G401.6 (cell line): ENCODE data around the gene SIRPD.
"Not testable (repeated sequence)": the region's sequence is repeated elsewhere in the genome, so short reads cannot be mapped to it uniquely, and the experiment has no call there.

Experiments used
- FAIRE-seq: peaks from 2 replicates; lab custom pipeline; 2012; peaks lifted over from hg19 to GRCh38; lab: Jason Lieb, UNC

The SIRPD gene

GRCh38 chr20:1557605-1558004 is at the start of gene SIRPD:
SIRPD (minus strand) TSS chr20:1557705; CDS start chr20:1557653, 52 bp downstream.
- FAIRE-seq: no peak

DNA sequence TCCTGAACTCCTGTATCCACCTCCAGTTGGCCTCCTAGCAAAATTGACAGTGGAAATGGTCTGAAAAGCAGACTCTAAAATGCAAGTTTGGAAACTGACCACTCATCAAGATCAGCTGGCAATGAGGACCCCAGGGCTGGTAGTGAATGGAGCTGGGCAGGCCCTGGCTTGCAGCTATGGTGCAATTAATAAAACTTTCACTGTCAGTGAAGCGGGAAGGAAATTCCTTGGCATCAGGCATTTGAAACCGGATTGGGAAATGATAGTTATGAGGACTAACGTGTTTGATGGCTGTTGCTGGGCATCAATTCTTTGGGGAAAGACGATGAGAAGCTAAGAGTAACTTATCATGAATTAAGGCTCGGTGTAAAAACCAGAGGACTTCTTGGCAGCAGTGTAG is 43.2 kb upstream of the SIRPD start:
- no peak for FAIRE-seq

DNA sequence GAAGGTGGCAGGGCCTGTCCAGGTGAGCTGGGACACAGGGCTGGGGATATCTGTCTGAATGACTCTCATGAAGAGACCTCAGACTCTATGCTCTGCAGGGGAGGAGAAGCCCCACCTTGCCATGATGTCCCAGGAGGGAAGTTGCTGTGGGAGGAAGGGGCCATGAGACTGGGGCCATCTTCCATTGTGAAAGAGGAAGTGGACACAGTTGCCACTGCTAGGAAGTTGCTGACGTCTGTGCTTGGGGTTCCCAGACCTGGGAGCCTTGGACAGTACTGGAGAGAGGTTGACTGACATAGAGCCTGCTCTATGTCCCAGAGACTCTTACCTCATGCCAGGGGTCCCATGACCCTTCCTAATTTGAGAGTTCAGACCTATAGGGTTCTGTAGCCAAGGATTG is 37.8 kb upstream of the SIRPD start:
- FAIRE-seq: no peak

DNA sequence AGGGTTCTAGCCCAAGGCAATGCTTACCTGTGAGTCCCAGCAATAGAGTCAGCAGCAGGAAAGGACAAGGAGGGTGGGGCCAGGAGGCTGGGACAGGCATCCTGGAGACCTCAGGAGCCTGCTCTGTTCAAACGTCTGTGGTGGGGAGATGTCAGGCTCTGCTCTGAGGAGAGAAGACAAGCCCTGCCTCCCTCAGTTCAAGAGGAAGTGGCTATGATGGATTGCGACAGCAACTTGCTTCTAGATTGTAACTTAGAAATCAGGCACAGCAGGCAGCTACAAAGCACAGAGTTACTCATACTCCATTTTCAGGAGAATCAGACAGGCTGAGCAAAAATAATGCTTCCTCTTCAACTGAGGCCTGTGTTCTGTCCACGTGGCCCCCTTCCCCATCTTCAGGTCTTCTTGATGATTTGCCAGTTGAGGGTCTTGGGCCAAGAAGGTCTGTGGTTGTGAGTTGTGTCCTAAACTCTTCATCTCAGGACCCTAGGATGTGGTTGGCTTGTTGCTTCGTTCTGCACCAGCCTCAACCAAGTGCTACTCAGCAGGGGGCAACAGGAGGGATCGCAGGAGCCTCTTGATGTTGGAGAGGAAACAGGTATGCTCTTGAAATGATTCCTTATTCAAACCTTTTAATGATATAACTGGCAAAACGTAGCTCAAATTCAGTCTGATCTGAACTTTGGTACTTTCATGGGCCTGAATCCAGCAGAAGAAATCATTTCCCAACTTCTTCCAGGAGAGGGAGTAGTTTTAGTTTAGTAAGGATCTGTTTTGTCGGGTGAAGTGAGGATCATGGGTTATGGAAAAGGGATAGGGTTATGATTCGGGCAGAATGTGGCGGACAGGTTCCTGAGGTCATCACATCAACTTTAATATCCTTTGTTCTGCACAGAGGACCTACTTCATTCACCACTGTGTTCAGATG is 31.3 kb upstream of the SIRPD start:
- no peak for FAIRE-seq

- FAIRE-seq: no peak
Observed at GRCh38 chr20:1587781-1588532, 30.5 kb upstream of the SIRPD start.

GRCh38 chr20:1579488-1579887 is 22.0 kb upstream of the SIRPD start:
- FAIRE-seq: no peak

DNA sequence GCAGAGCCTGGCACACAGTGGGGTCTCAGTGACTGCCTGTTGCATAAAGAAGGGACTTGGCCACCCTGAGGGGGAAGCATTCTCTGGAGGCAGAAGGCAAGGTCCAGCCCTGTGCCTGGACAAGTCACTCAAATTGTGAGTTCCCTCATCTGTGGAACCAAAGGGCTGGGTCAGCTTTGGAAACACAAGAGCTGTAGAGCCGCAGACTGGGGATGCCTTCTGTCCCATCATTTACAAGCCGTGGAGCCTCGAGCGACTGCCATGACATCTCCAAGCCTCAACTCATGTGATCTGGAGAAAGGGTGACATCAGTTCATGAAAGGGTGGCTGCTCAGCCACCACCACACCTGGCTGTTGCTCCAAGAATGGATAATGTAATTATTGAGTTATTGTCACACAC is 20.4 kb upstream of the SIRPD start:
- FAIRE-seq: no peak

GRCh38 chr20:1577313-1577712 is 19.8 kb upstream of the SIRPD start:
- not testable (repeated sequence) for FAIRE-seq

GRCh38 chr20:1576641-1577040 is 19.1 kb upstream of the SIRPD start:
- FAIRE-seq: no peak

DNA sequence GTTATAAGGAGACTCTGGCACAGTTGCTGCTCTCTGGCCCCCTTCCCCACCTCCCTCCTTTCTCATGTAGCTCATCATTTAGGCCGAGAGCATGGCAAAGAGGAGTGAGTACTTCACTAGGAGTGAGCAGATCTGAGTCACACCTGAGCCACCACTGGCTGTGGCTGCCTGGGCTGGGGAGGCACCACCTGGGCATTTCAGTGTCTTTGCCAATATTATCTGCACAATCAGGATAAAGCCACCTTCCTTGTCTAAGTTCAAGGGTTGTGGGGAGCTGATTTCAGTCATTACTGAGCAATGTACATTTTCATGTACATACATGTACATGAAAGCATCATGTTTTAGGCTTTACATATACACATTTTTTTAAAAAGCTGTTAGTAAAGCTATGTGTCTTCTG is 18.5 kb upstream of the SIRPD start:
- FAIRE-seq: not testable (repeated sequence)

DNA sequence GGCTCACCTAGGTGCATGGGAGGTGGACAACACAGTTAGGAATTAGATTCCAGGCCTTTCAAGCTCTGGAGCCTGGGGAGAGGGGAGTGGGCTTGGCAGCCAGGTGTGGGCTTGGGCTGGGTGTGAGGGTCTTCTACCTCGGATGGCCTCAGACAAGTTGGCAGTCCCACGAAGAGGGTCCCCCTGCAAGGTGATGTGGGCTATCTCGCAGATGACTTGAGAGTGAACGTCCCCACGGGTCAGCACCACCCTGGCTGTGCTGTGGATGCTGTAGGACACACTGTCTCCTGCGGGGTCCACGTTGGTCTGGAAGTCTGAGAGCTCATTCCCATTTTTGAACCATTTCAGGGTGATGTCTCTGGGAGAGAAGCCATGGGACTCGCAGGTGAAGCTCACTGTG is 14.1 kb upstream of the SIRPD start:
- not testable (repeated sequence) for FAIRE-seq

DNA sequence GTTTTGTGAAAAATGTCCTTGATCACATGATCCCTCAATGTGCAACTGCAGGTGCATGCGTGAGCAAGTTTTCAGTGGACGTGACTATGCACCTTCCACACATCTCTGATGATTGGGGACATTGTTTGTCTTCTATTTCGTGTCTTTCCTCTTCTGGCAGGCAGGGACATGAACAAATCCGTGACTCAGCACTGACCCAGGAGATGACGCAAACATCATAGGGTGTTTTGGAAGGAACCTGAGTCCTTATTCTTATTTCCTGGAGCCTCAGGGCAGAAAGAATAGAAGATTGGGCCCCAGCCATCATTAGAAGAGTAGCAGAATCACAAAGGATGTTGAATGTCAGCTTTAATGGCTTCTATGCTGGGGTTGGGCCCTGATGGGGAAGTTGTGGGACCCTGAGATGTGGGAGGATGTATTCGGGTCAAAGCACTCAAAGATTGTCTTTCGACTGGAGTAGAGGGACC is 11.9 kb upstream of the SIRPD start:
- FAIRE-seq: no peak

GRCh38 chr20:1568163-1568490 is 10.6 kb upstream of the SIRPD start:
- no peak for FAIRE-seq

GRCh38 chr20:1567392-1568162 is 10.1 kb upstream of the SIRPD start:
- no peak for FAIRE-seq

GRCh38 chr20:1566701-1567100 is 9.2 kb upstream of the SIRPD start:
- FAIRE-seq: no peak

- FAIRE-seq: no peak
Observed at GRCh38 chr20:1565461-1565860, 8.0 kb upstream of the SIRPD start.

DNA sequence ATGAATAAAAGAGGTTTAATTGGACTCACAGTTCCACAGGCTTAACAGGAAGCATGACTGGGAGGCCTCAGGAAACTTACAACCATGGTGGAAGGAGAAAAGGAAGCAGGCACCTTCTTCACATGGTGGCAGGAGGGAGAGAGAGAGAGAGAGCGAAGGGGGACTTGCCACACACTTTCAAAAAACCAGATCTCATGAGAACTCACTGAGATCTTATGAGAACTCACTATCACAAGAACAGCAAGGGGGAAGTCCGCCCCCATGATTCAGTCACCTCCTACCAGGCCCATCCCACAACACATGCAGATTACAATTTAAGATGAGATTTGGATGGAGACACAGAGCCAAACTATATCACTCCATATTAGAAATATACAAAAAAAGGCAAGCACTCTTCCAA is 6.1 kb upstream of the SIRPD start:
- FAIRE-seq: no peak

DNA sequence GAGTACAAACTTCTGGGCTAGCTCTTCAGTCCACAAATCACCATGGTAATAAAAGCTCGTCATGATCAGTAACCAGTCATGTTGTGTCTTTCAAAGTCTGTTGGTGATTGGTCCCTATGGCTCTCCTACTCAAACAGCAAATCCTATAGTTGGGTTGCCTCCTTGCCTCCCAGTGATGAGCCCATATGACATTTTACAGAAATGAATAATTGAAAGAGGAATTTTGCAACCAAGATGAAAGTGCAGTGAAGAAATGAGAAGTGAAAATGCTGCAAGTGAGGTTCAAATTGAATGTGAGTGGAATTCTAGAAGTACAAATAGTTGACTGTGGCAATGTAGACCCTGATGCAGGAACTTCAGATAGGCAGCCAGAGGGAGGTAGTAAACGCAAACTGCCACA is 5.1 kb upstream of the SIRPD start:
- no peak for FAIRE-seq

DNA sequence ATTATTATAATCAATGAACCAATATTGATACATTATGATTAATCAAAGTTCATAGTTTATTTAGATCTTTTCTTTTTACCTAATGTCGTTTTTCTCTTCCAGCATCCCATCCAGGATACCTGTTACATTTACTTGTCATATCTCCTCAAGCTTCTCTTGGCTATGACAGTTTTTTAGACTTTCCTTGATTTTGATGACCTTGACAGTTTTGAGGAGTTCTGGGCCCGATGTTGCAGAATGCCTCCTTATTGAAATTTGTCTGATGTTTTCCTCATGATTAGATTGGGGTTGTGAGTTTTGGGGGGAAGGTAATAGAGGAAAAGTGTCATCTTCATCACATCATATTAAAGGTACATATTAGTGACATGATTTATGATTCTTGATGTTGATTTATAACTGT is 3.8 kb upstream of the SIRPD start:
- FAIRE-seq: no peak

DNA sequence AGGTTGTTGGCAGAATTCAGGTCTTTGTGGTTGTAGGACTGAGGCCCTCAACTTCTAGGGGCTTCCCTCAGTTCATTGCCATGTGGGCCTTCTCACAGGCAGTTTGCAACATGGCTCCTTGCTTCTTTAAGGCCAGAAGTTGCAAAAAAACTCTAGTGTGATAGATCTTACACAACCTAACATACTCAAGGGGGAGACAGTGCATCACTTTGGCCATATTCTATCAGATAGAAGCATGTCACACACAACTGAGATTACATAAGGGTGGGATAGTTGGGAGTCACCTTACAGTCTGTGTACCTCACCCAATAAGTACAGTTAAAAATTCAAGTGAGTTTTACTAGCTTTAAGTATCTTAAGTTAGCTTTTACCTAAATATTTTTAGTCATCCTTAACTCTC is 1.6 kb downstream of the SIRPD start:
- no peak for FAIRE-seq

- no peak for FAIRE-seq
Observed at GRCh38 chr20:1539816-1540419, 17.6 kb downstream of the SIRPD start.

- no peak for FAIRE-seq
Observed at GRCh38 chr20:1538655-1539054, 18.9 kb downstream of the SIRPD start.

GRCh38 chr20:1537731-1538058 is 19.8 kb downstream of the SIRPD start:
- no peak for FAIRE-seq
